Osteocyte (in vitro differentiated cells): ENCODE data around the gene GRIK5. TPM values are rescaled to one million over a fixed set of nuclear protein-coding genes. Genes with fewer than 3 reads are reported as not detected.

Experiments used
- DNase-seq: peaks from one replicate; pipeline ENCODE4 v3.0.0; 2021; ENCODE audit warnings: mixed read lengths; ENCODE audit not compliant: unreplicated experiment; ENCODE audit errors: extremely low spot score
- H3K27ac Mint-ChIP-seq: one replicate; pipeline ENCODE4 v1.8.0; 2021; ENCODE audit warnings: mild to moderate bottlenecking, mixed read lengths; ENCODE audit not compliant: unreplicated experiment
- H3K27me3 Mint-ChIP-seq: one replicate; pipeline ENCODE4 v1.8.0; 2021; ENCODE audit warnings: mixed read lengths; ENCODE audit not compliant: unreplicated experiment
- H3K36me3 Mint-ChIP-seq: one replicate; pipeline ENCODE4 v1.8.0; 2021; ENCODE audit warnings: mixed read lengths; ENCODE audit not compliant: unreplicated experiment
- H3K4me1 Mint-ChIP-seq: one replicate; pipeline ENCODE4 v1.8.0; 2021; ENCODE audit warnings: mixed read lengths; ENCODE audit not compliant: unreplicated experiment
- H3K4me3 Mint-ChIP-seq: one replicate; pipeline ENCODE4 v1.8.0; 2021; ENCODE audit warnings: mild to moderate bottlenecking, moderate library complexity, mixed read lengths; ENCODE audit not compliant: unreplicated experiment
- H3K9me3 Mint-ChIP-seq: one replicate; pipeline ENCODE4 v1.8.0; 2021; ENCODE audit warnings: mixed read lengths; ENCODE audit not compliant: unreplicated experiment
- total RNA-seq: library from RNA; stranded (reverse); gene quantifications from 2 replicates; pipeline ENCODE4 v1.2.1, GENCODE V29; 2021
- TF ChIP-seq, protein P1 (sequence below): fragments of 200-600 bp; sonication (generic); IDR thresholded peaks from 2 replicates; pipeline ENCODE4 v1.5.0; 2021; ENCODE audit warnings: antibody characterized with exemption, mild to moderate bottlenecking, moderate library complexity

GRIK5 gene
- total RNA-seq, 1 donor from 2014 or later, result 0.38 TPM

GRCh38 chr19:41978470-41978869 is 91.5 kb downstream of the GRIK5 start:
- no peaks in the 10 kb centered on the region for H3K4me1 Mint-ChIP-seq
- no peak overlapping the region for H3K4me3 Mint-ChIP-seq
- TF ChIP-seq, protein P1, sequence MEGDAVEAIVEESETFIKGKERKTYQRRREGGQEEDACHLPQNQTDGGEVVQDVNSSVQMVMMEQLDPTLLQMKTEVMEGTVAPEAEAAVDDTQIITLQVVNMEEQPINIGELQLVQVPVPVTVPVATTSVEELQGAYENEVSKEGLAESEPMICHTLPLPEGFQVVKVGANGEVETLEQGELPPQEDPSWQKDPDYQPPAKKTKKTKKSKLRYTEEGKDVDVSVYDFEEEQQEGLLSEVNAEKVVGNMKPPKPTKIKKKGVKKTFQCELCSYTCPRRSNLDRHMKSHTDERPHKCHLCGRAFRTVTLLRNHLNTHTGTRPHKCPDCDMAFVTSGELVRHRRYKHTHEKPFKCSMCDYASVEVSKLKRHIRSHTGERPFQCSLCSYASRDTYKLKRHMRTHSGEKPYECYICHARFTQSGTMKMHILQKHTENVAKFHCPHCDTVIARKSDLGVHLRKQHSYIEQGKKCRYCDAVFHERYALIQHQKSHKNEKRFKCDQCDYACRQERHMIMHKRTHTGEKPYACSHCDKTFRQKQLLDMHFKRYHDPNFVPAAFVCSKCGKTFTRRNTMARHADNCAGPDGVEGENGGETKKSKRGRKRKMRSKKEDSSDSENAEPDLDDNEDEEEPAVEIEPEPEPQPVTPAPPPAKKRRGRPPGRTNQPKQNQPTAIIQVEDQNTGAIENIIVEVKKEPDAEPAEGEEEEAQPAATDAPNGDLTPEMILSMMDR, result no peak
- H3K27ac Mint-ChIP-seq, result no peak overlapping the region
- no peak for DNase-seq
- H3K9me3 Mint-ChIP-seq, result no peaks in the 10 kb centered on the region
- H3K36me3 Mint-ChIP-seq, result no peaks in the 10 kb centered on the region
- peaks cover 6% of the 10 kb centered on the region for H3K27me3 Mint-ChIP-seq

DNA sequence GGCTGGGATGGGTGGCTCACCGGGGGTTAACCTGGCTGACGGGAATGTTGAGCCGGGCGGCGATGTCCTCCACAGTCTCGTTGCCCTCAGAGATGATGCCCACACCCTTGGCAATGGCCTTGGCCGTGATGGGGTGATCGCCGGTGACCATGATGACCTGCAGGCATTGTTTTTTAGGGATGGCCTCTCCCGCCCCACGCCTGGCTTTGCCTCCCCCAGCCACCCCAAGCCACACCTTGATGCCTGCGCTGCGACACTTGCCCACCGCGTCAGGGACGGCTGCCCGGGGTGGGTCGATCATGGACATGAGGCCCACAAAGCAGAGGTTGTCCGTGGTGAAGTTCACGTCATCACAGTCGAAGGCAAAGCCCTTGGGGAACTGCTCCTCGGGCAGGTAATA is 92.1 kb downstream of the GRIK5 start:
- H3K27me3 Mint-ChIP-seq, result peaks cover 3% of the 10 kb centered on the region
- no peaks in the 10 kb centered on the region for H3K4me1 Mint-ChIP-seq
- no peak for DNase-seq
- H3K9me3 Mint-ChIP-seq, result no peaks in the 10 kb centered on the region
- TF ChIP-seq, protein P1, result no peak
- no peak overlapping the region for H3K27ac Mint-ChIP-seq
- H3K4me3 Mint-ChIP-seq, result no peak overlapping the region
- H3K36me3 Mint-ChIP-seq, result no peaks in the 10 kb centered on the region

- Mint-ChIP-seq H3K27ac (no peak overlapping the region), H3K9me3 (no peaks in the 10 kb centered on the region), H3K36me3 (no peaks in the 10 kb centered on the region), H3K4me1 (no peaks in the 10 kb centered on the region), H3K27me3 (peaks cover 6% of the 10 kb centered on the region), H3K4me3 (no peak overlapping the region)
- TF ChIP-seq, protein P1, result no peak
- no peak for DNase-seq
Observed at GRCh38 chr19:41974652-41975051, 95.4 kb downstream of the GRIK5 start.

DNA sequence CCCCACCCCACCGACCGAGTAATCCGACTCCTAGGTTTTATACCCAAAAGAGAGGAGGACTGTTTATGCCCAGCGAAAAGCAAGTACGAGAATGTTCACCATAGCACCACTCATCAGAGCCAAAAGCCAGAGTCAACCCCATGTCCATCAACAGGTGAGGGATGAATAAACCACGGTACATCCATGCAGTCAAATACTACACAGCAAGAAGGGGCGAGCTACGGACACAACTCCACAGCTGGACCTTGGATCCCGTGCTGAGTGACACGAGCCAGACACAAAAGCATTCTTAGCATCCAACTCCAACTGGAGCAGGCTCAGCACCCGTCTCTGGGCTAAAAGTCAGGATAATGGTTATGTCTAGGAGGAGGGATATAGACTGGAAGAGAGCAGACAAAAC is 98.6 kb downstream of the GRIK5 start:
- H3K4me3 Mint-ChIP-seq, result no peak overlapping the region
- no peaks in the 10 kb centered on the region for H3K4me1 Mint-ChIP-seq
- TF ChIP-seq, protein P1, result no peak
- DNase-seq, result no peak
- H3K27ac Mint-ChIP-seq, result no peak overlapping the region
- H3K36me3 Mint-ChIP-seq, result no peaks in the 10 kb centered on the region
- H3K9me3 Mint-ChIP-seq, result no peaks in the 10 kb centered on the region
- H3K27me3 Mint-ChIP-seq, result peaks cover 15% of the 10 kb centered on the region

GRCh38 chr19:41969772-41970458 is 100.1 kb downstream of the GRIK5 start:
- TF ChIP-seq, protein P1, result no peak
- H3K4me1 Mint-ChIP-seq, result no peaks in the 10 kb centered on the region
- DNase-seq, result no peak
- no peak overlapping the region for H3K27ac Mint-ChIP-seq
- no peaks in the 10 kb centered on the region for H3K36me3 Mint-ChIP-seq
- no peak overlapping the region for H3K4me3 Mint-ChIP-seq
- H3K9me3 Mint-ChIP-seq, result no peaks in the 10 kb centered on the region
- peaks cover 18% of the 10 kb centered on the region for H3K27me3 Mint-ChIP-seq
